K562 (cell line): ENCODE results near the gene ZSCAN22. TPM values are rescaled to one million over a fixed set of nuclear protein-coding genes. Genes with fewer than 3 reads are reported as not detected.
A peak's percentile ranks its signal among the peaks of the same experiment; 100 is the strongest.

Experiments used
- DIDO1 ChIP-seq: fragments of 450-650 bp; IDR thresholded peaks from 2 replicates; pipeline ENCODE4 v1.6.1; 2016; ENCODE audit warnings: low read depth, missing biosample characterization, missing genetic modification characterization
- DMBX1 ChIP-seq: fragments of 250-450 bp; sonication (Bioruptor Pico); IDR thresholded peaks from 2 replicates; pipeline ENCODE4 v1.8.0; 2022; ENCODE audit warnings: inconsistent platforms, mild to moderate bottlenecking, moderate library complexity, borderline replicate concordance
- FOXA3 ChIP-seq, 2 experiments: fragments of 450-650 bp in 1 of 2; sonication (generic) in 1 of 2; formaldehyde crosslinking; IDR thresholded peaks in 1 of 2; conservative IDR thresholded peaks in 1 of 2; 2 replicates each; pipeline versions ENCODE4 v1.4.0 to v1.8.0; 2020 to 2022; ENCODE audit warnings: mild to moderate bottlenecking in 2 of 2, missing genetic modification reagents in 1 of 2
- HMG20A ChIP-seq: fragments of 450-650 bp; formaldehyde crosslinking; conservative IDR thresholded peaks from 2 replicates; pipeline ENCODE4 v1.4.0; 2020; ENCODE audit warnings: mild to moderate bottlenecking, mixed read lengths
- KLF1 ChIP-seq: fragments of 450-650 bp; IDR thresholded peaks from 2 replicates; pipeline ENCODE4 v1.6.1; 2016; ENCODE audit warnings: missing genetic modification characterization, missing compliant biosample characterization
- MED1 ChIP-seq: sonication (generic); formaldehyde crosslinking; IDR thresholded peaks from 2 replicates; pipeline ENCODE4 v1.8.1; 2023; ENCODE audit warnings: missing genetic modification reagents, borderline replicate concordance
- MTA2 ChIP-seq: fragments of 450-650 bp; IDR thresholded peaks from 2 replicates; pipeline ENCODE4 v1.6.1; 2016; ENCODE audit warnings: low read depth
- MTA3 ChIP-seq: fragments of 450-650 bp; formaldehyde crosslinking; IDR thresholded peaks from 2 replicates; pipeline ENCODE4 v1.6.1; 2017; ENCODE audit warnings: mild to moderate bottlenecking, borderline replicate concordance
- NCOA6 ChIP-seq: fragments of 450-650 bp; IDR thresholded peaks from 2 replicates; pipeline ENCODE4 v1.6.1; 2017; ENCODE audit warnings: mild to moderate bottlenecking
- NFRKB ChIP-seq: fragments of 450-650 bp; IDR thresholded peaks from 2 replicates; pipeline ENCODE4 v1.6.1; 2016; ENCODE audit warnings: low read depth
- NUFIP1 ChIP-seq: fragments of 450-650 bp; IDR thresholded peaks from 2 replicates; pipeline ENCODE4 v1.6.1; 2018; ENCODE audit not compliant: partially characterized antibody
- POLR2AphosphoS2 ChIP-seq: IDR thresholded peaks from 2 replicates; pipeline ENCODE4 v1.6.1; 2012; ENCODE audit warnings: low read length, improper control_type of control experiment
- PTRF ChIP-seq: fragments of 450-650 bp; IDR thresholded peaks from 2 replicates; pipeline ENCODE4 v1.6.1; 2016; ENCODE audit warnings: mild to moderate bottlenecking, missing genetic modification characterization, missing compliant biosample characterization
- SAP30 ChIP-seq: fragments of 200-600 bp; sonication (generic); IDR thresholded peaks from 2 replicates; pipeline ENCODE4 v1.6.1; 2012; ENCODE audit warnings: borderline replicate concordance, low read depth, mild to moderate bottlenecking, moderate library complexity, low read length, control low read depth, inconsistent platforms; ENCODE audit not compliant: insufficient read depth, poor library complexity, severe bottlenecking
- SMAD1 ChIP-seq: fragments of 150-350 bp; IDR thresholded peaks from 2 replicates; pipeline ENCODE4 v1.6.1; 2014; ENCODE audit warnings: low read length, low read depth; ENCODE audit not compliant: partially characterized antibody
- SP1 ChIP-seq: sonication (generic); formaldehyde crosslinking; IDR thresholded peaks from 2 replicates; pipeline ENCODE4 v1.8.1; 2022; ENCODE audit warnings: mild to moderate bottlenecking, missing genetic modification reagents
- ZBTB1 ChIP-seq: sonication (generic); formaldehyde crosslinking; IDR thresholded peaks from 2 replicates; pipeline ENCODE4 v1.8.1; 2023; ENCODE audit warnings: missing genetic modification reagents, low read depth, mild to moderate bottlenecking, borderline replicate concordance
- ZNF75A ChIP-seq: fragments of 450-650 bp; formaldehyde crosslinking; IDR thresholded peaks from 2 replicates; pipeline ENCODE4 v1.4.0; 2020; ENCODE audit warnings: mild to moderate bottlenecking
- polyA plus RNA-seq, 8 experiments: library from polyadenylated mRNA; depleted of rRNA in 4 of 8; stranded (reverse) in 5 of 8; unstranded in 3 of 8; fragments of >200 nt; fragmentation: Nextera tagmentation in 2 of 8; fragmentation: Illumina TruSeq in 1 of 8; extraction: Ambion mirVana in 2 of 8; extraction: Trizol in 1 of 8; gene quantifications; 2 replicates each; pipeline versions ENCODE4 v1.2.1 to v1.2.3, GENCODE V29; 2011 to 2014; ENCODE audit warnings: inconsistent platforms in 1 of 8, missing spikeins in 1 of 8
- total RNA-seq, 7 experiments: library from RNA; depleted of rRNA in 6 of 7; stranded (reverse); fragments of >200 nt in 6 of 7; fragmentation: Illumina TruSeq in 2 of 7; extraction: Trizol in 2 of 7; gene quantifications; 2 replicates each; pipeline versions ENCODE4 v1.2.1 to v1.2.3, GENCODE V29; 2011 to 2021; ENCODE audit warnings: low replicate concordance in 1 of 7
- TF ChIP-seq, protein P1 (sequence below), 2 experiments: fragments of 450-650 bp in 1 of 2; sonication (generic) in 1 of 2; formaldehyde crosslinking; conservative IDR thresholded peaks; 2 replicates each; pipeline versions ENCODE4 v1.4.0 to v1.8.1; 2020 to 2022; ENCODE audit warnings: mild to moderate bottlenecking in 1 of 2, missing genetic modification reagents in 1 of 2
- TF ChIP-seq, protein P2 (sequence below): fragments of 450-650 bp; IDR thresholded peaks from 2 replicates; pipeline ENCODE4 v1.6.1; 2016
- TF ChIP-seq, protein P3 (sequence below): fragments of 200-800 bp; sonication (Bioruptor generic); IDR thresholded peaks from 2 replicates; pipeline ENCODE4 v1.6.1; 2017; ENCODE audit warnings: missing genetic modification characterization, missing compliant biosample characterization
- TF ChIP-seq, protein P4 (sequence below): sonication (generic); formaldehyde crosslinking; IDR thresholded peaks from 2 replicates; pipeline ENCODE4 v1.5.0; 2020; ENCODE audit warnings: missing genetic modification reagents
- TF ChIP-seq, protein P5 (sequence below): sonication (generic); formaldehyde crosslinking; IDR thresholded peaks from 2 replicates; pipeline ENCODE4 v1.8.0; 2022; ENCODE audit warnings: mild to moderate bottlenecking, low read depth, missing genetic modification reagents

The ZSCAN22 gene
- total and polyA plus RNA-seq, 9 of the 15 experiments (the other 6 are each of a cell fraction or from before 2014, with no cell fraction given) = 0.98 to 5.3 (median 3.0) TPM

DNA sequence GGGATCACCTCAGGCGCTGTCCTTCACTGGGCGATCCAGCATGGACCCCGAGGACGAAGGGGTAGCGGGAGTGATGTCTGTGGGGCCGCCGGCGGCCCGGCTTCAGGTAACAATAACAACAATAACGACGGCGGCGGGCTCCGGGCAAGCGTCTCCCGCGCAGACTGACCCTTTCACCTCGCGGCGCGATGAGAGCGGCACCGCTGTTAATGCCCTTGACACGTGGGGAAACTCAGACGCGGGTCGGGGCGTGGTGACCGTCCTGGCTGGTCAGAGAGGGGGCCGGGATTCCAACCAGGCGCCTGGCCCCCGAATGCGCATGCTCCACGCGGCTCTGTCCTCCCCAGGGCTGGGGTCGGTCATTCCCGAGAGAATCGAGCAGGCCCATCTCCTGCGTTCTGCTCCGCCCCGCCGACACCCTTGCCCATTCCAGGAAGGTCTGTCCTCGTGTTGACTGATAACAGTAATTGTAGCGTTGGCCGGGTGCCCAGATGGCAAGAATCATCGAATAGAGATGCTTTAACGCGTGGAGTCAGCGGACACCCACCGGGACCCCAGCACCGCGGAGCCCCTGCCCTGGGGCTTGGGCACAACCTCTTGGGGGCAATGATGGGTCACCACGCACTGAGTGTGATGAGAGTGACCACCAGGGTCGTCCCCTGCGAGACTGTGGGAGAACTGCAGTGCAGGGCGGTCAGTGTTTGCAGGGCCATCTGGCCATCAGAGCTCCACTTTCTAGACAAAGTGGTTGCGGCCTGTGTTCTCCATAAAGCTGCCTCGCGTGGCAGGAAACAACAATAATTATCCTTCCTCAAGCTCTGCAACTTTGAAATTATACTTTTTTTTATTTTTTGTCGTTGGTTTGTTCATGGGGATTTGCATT lies 47.5 kb upstream of the ZSCAN22 start (continued):
- TF ChIP-seq DMBX1 (no peak), SMAD1 (no peak), KLF1 (tag) (no peak), MED1 (CRISPR knock-in tag) (no peak), PTRF (no peak), FOXA3 (CRISPR knock-in tag; conservative IDR thresholded peaks at IDR 0.05 in 1 of 2, IDR thresholded peaks at IDR 0.05 in 1 of 2) (no peak; a peak in 1 of 4 replicates), SAP30 (peak; percentile 66), MTA2 (no peak), HMG20A (CRISPR knock-in tag) (no peak), NUFIP1 (no peak), ZBTB1 (CRISPR knock-in tag) (peak; percentile 41; the same call in 1 of the 2 replicates), SP1 (peak; percentile 14), ZNF75A (CRISPR knock-in tag) (no peak), POLR2AphosphoS2 (no peak), NCOA6 (no peak), MTA3 (no peak), NFRKB (0 out of 2 replicates have a peak, but pooled peaks have one; percentile 61), DIDO1 (no peak)
- TF ChIP-seq, protein P1, sequence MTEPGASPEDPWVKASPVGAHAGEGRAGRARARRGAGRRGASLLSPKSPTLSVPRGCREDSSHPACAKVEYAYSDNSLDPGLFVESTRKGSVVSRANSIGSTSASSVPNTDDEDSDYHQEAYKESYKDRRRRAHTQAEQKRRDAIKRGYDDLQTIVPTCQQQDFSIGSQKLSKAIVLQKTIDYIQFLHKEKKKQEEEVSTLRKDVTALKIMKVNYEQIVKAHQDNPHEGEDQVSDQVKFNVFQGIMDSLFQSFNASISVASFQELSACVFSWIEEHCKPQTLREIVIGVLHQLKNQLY (CRISPR knock-in tag; conservative IDR thresholded peaks at IDR 0.05) = no peak; a peak in 1 of 4 replicates
- TF ChIP-seq, protein P2, sequence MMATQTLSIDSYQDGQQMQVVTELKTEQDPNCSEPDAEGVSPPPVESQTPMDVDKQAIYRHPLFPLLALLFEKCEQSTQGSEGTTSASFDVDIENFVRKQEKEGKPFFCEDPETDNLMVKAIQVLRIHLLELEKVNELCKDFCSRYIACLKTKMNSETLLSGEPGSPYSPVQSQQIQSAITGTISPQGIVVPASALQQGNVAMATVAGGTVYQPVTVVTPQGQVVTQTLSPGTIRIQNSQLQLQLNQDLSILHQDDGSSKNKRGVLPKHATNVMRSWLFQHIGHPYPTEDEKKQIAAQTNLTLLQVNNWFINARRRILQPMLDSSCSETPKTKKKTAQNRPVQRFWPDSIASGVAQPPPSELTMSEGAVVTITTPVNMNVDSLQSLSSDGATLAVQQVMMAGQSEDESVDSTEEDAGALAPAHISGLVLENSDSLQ = no peak
- TF ChIP-seq, protein P3, sequence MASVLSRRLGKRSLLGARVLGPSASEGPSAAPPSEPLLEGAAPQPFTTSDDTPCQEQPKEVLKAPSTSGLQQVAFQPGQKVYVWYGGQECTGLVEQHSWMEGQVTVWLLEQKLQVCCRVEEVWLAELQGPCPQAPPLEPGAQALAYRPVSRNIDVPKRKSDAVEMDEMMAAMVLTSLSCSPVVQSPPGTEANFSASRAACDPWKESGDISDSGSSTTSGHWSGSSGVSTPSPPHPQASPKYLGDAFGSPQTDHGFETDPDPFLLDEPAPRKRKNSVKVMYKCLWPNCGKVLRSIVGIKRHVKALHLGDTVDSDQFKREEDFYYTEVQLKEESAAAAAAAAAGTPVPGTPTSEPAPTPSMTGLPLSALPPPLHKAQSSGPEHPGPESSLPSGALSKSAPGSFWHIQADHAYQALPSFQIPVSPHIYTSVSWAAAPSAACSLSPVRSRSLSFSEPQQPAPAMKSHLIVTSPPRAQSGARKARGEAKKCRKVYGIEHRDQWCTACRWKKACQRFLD (CRISPR knock-in tag) = no peak; the same call in 1 of the 2 replicates
- TF ChIP-seq, protein P4, sequence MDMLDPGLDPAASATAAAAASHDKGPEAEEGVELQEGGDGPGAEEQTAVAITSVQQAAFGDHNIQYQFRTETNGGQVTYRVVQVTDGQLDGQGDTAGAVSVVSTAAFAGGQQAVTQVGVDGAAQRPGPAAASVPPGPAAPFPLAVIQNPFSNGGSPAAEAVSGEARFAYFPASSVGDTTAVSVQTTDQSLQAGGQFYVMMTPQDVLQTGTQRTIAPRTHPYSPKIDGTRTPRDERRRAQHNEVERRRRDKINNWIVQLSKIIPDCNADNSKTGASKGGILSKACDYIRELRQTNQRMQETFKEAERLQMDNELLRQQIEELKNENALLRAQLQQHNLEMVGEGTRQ (CRISPR knock-in tag) = no peak
- TF ChIP-seq, protein P5, sequence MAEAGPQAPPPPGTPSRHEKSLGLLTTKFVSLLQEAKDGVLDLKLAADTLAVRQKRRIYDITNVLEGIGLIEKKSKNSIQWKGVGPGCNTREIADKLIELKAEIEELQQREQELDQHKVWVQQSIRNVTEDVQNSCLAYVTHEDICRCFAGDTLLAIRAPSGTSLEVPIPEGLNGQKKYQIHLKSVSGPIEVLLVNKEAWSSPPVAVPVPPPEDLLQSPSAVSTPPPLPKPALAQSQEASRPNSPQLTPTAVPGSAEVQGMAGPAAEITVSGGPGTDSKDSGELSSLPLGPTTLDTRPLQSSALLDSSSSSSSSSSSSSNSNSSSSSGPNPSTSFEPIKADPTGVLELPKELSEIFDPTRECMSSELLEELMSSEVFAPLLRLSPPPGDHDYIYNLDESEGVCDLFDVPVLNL = no peak
